Chondrocyte (in vitro differentiated cells): ENCODE measurements around the gene REV1. TPM values are rescaled to one million over a fixed set of nuclear protein-coding genes. Genes with fewer than 3 reads are reported as not detected.

Experiments
- DNase-seq: peaks from one replicate; pipeline ENCODE4 v3.0.0; 2021; ENCODE audit warnings: mixed read lengths, low spot score
- H3K27ac Mint-ChIP-seq: one replicate; pipeline ENCODE4 v1.8.0; 2021; ENCODE audit warnings: mild to moderate bottlenecking, moderate library complexity, mixed read lengths; ENCODE audit not compliant: unreplicated experiment
- H3K27me3 Mint-ChIP-seq: 2 replicates; pipeline ENCODE4 v1.8.0; 2021; ENCODE audit warnings: low read depth, mixed read lengths
- H3K36me3 Mint-ChIP-seq: 2 replicates; pipeline ENCODE4 v1.8.0; 2021; ENCODE audit warnings: low read depth, mixed read lengths
- H3K4me1 Mint-ChIP-seq: 2 replicates; pipeline ENCODE4 v1.8.0; 2021; ENCODE audit warnings: low read depth, mild to moderate bottlenecking, mixed read lengths
- H3K4me3 Mint-ChIP-seq: one replicate; pipeline ENCODE4 v1.8.0; 2021; ENCODE audit warnings: mild to moderate bottlenecking, moderate library complexity, mixed read lengths; ENCODE audit not compliant: unreplicated experiment
- H3K9me3 Mint-ChIP-seq: 2 replicates; pipeline ENCODE4 v1.8.0; 2021; ENCODE audit warnings: low read depth, mixed read lengths
- CTCF ChIP-seq: fragments of 200-600 bp; sonication (generic); IDR thresholded peaks from 2 replicates; pipeline ENCODE4 v1.5.0; 2021; ENCODE audit warnings: antibody characterized with exemption, mild to moderate bottlenecking, moderate library complexity
- total RNA-seq: library from RNA; stranded (reverse); gene quantifications from 3 replicates; pipeline ENCODE4 v1.2.1, GENCODE V29; 2021

The REV1 gene
- total RNA-seq, 1 donor from 2014 or later, result 25.0 TPM

- Mint-ChIP-seq H3K4me1 (no peaks in the 10 kb centered on the region), H3K4me3 (no peak overlapping the region), H3K27ac (no peak overlapping the region), H3K27me3 (no peaks in the 10 kb centered on the region), H3K9me3 (no peaks in the 10 kb centered on the region), H3K36me3 (peaks cover 32% of the 10 kb centered on the region)
- TF ChIP-seq CTCF, result no peak
- DNase-seq, result no peak
These were observed 85.6 kb downstream of the REV1 start for GRCh38 chr2:99404039-99404796.

GRCh38 chr2:99403524-99403923, 86.3 kb downstream of the REV1 start:
- no peak for TF ChIP-seq CTCF
- Mint-ChIP-seq H3K27me3 (no peaks in the 10 kb centered on the region), H3K9me3 (no peaks in the 10 kb centered on the region), H3K36me3 (peaks cover 35% of the 10 kb centered on the region), H3K27ac (no peak overlapping the region), H3K4me3 (no peak overlapping the region), H3K4me1 (no peaks in the 10 kb centered on the region)
- DNase-seq, result no peak

- no peak overlapping the region for H3K27ac Mint-ChIP-seq
- no peaks in the 10 kb centered on the region for H3K27me3 Mint-ChIP-seq
- H3K36me3 Mint-ChIP-seq, result peaks cover 39% of the 10 kb centered on the region
- TF ChIP-seq CTCF, result no peak
- H3K9me3 Mint-ChIP-seq, result no peaks in the 10 kb centered on the region
- DNase-seq, result no peak
- H3K4me3 Mint-ChIP-seq, result no peak overlapping the region
- no peaks in the 10 kb centered on the region for H3K4me1 Mint-ChIP-seq
These were observed 86.7 kb downstream of the REV1 start for GRCh38 chr2:99403084-99403483.

- no peak overlapping the region for H3K27ac Mint-ChIP-seq
These were observed 88.0 kb downstream of the REV1 start for GRCh38 chr2:99401841-99402240.

GRCh38 chr2:99399795-99400194, 90.0 kb downstream of the REV1 start:
- no peaks in the 10 kb centered on the region for H3K9me3 Mint-ChIP-seq
- no peak for TF ChIP-seq CTCF
- DNase-seq, result no peak
- H3K27ac Mint-ChIP-seq, result peak overlapping the region; percentile 35
- peaks cover 49% of the 10 kb centered on the region for H3K36me3 Mint-ChIP-seq
- H3K4me3 Mint-ChIP-seq, result no peak overlapping the region
- H3K4me1 Mint-ChIP-seq, result no peaks in the 10 kb centered on the region
- no peaks in the 10 kb centered on the region for H3K27me3 Mint-ChIP-seq

More at GRCh38 chr2:99401841-99402240, 88.0 kb downstream of the REV1 start:
- no peaks in the 10 kb centered on the region for H3K27me3 Mint-ChIP-seq
- no peak for TF ChIP-seq CTCF
- no peaks in the 10 kb centered on the region for H3K9me3 Mint-ChIP-seq
- no peak overlapping the region for H3K4me3 Mint-ChIP-seq
- H3K36me3 Mint-ChIP-seq, result peaks cover 47% of the 10 kb centered on the region
- H3K4me1 Mint-ChIP-seq, result no peaks in the 10 kb centered on the region
- no peak for DNase-seq
